Suprapubic skin (tissue), 4 donors: ENCODE measurements around the gene AP1M2.

Experiments
- EP300 ChIP-seq: sonication (generic); formaldehyde crosslinking; IDR thresholded peaks from one replicate; pipeline ENCODE4 v1.6.1; 2017; ENCODE audit warnings: antibody characterized with exemption
- POLR2A ChIP-seq, 2 donors: fragments of 450-650 bp; IDR thresholded peaks; one replicate each; pipeline ENCODE4 v1.6.1; 2017; ENCODE audit warnings: antibody characterized with exemption in 2 of 2, mild to moderate bottlenecking in 2 of 2, moderate library complexity in 2 of 2
- POLR2AphosphoS5 ChIP-seq, 3 donors: sonication (generic); formaldehyde crosslinking; IDR thresholded peaks; one replicate each; pipeline ENCODE4 v1.6.1; 2017; ENCODE audit warnings: antibody characterized with exemption in 3 of 3
- TF ChIP-seq, protein P1 (sequence below), 2 donors: fragments of 200-600 bp in 1 of 2; fragments of 450-650 bp in 1 of 2; sonication (generic) in 1 of 2; IDR thresholded peaks; one replicate each; pipeline ENCODE4 v1.5.1; 2016 to 2019; ENCODE audit warnings: antibody characterized with exemption in 2 of 2, mild to moderate bottlenecking in 1 of 2, moderate library complexity in 1 of 2

- TF ChIP-seq POLR2A (IDR thresholded peaks at IDR 0.05) (no peak), EP300 (no peak), POLR2AphosphoS5 (IDR thresholded peaks at IDR 0.05) (no peak)
- TF ChIP-seq, protein P1, sequence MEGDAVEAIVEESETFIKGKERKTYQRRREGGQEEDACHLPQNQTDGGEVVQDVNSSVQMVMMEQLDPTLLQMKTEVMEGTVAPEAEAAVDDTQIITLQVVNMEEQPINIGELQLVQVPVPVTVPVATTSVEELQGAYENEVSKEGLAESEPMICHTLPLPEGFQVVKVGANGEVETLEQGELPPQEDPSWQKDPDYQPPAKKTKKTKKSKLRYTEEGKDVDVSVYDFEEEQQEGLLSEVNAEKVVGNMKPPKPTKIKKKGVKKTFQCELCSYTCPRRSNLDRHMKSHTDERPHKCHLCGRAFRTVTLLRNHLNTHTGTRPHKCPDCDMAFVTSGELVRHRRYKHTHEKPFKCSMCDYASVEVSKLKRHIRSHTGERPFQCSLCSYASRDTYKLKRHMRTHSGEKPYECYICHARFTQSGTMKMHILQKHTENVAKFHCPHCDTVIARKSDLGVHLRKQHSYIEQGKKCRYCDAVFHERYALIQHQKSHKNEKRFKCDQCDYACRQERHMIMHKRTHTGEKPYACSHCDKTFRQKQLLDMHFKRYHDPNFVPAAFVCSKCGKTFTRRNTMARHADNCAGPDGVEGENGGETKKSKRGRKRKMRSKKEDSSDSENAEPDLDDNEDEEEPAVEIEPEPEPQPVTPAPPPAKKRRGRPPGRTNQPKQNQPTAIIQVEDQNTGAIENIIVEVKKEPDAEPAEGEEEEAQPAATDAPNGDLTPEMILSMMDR (IDR thresholded peaks at IDR 0.05) = no peak
Observed at GRCh38 chr19:10553943-10554381, 33.1 kb downstream of the AP1M2 start.
